Astrocyte (in vitro differentiated cells and primary cell): ENCODE results near the gene YPEL5.

Experiments
- CTCF ChIP-seq: IDR thresholded peaks from 2 replicates; pipeline ENCODE4 v1.5.1; 2011; ENCODE audit warnings: low read depth, mild to moderate bottlenecking, inconsistent platforms, low read length, moderate library complexity; ENCODE audit not compliant: insufficient read depth
- EZH2 ChIP-seq: IDR thresholded peaks from 2 replicates; pipeline ENCODE4 v1.6.1; 2012; ENCODE audit warnings: mild to moderate bottlenecking, low read length, inconsistent platforms; ENCODE audit not compliant: insufficient read depth

GRCh38 chr2:30181176-30181575 is 34.4 kb downstream of the YPEL5 start:
- TF ChIP-seq CTCF (no peak), EZH2 (no peak)
